ENCODE measurements around the gene ZFYVE27.

ZFYVE27 gene

DNA sequence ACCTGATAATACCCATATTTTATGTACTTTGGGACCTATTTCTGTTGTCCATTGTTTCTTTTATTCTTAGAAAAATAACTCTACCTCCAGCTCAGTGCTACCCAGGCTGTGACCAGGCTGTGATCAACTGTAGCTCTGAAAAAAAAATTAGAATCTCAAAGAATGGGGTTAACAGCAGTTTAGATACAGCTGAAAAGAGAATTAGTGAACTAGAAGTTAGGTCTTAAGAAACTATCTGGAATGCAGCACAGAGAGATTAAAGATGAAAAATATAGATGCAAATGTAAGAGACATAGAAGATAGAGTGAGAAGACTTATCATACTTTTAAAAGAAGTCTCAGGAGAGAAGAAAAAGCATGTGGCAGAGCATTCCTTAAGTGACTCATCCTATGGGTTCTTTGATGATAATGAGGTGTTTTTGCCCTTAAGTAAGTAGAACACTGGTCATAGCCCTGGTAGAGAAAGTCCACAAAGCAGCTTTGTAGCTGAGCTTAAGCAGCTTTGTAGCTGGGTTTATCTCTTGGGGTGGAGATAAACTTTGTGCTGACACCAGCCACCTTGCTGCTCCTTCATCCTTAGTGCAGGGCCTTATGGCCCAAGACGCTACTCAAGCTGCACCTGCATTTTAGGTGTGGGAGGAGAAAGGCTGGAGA lies 62.2 kb downstream of the ZFYVE27 start:
- DNase-seq = no peak

- no peak for DNase-seq
These were observed 63.5 kb downstream of the ZFYVE27 start for GRCh38 chr10:97800474-97800873.

- DNase-seq = no peak
These were observed 64.5 kb downstream of the ZFYVE27 start for GRCh38 chr10:97801422-97801821.

- no peak for DNase-seq
These were observed 68.4 kb downstream of the ZFYVE27 start for GRCh38 chr10:97805096-97805884.

- no peak for DNase-seq
These were observed 69.0 kb downstream of the ZFYVE27 start for GRCh38 chr10:97805949-97806348.

GRCh38 chr10:97810446-97810845 lies 73.5 kb downstream of the ZFYVE27 start:
- DNase-seq = peak; percentile 15

Measured in NCI-H1436 treated with DMSO at 0.1 percent for 48 hours (cell line).